Fibroblast of pulmonary artery (primary cell): Measurements from ENCODE around the gene QSER1.
A peak's percentile ranks its signal among the peaks of the same experiment; 100 is the strongest.

ENCODE experiments used
- DNase-seq: peaks from one replicate; pipeline ENCODE4 v3.0.0-alpha.2; 2010; ENCODE audit warnings: low read depth
- H3K4me3 ChIP-seq: replicated peaks from 2 replicates; pipeline ENCODE4 v1.5.1; 2011; ENCODE audit warnings: low read depth, mild to moderate bottlenecking, control low read depth, low read length, moderate library complexity
- TF ChIP-seq, protein P1 (sequence below): IDR thresholded peaks from 2 replicates; pipeline ENCODE4 v1.5.1; 2011; ENCODE audit warnings: mild to moderate bottlenecking, control low read depth, low read length, inconsistent platforms; ENCODE audit errors: missing control alignments

Gene QSER1

DNA sequence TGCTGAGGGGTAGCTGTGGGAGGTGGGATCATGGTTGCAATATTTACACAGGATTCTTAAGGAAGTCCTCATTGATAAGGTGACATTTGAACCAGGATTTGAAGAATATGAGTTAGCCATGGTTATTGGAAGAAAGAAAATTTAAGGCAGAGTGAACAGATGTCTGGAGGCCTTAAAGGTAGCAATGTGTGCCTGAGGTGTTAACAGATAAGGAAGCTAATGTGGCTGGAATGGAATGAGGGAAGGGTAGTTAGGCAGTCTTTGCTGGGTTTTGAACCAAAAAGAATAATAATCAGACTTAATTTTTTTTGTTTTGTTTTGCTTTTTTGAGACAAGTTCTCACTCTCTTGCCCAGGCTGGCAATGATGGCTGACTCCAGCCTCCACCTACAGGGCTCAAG is 113.4 kb downstream of the QSER1 start:
- no peak overlapping the region for H3K4me3 ChIP-seq
- no peak for DNase-seq
- TF ChIP-seq, protein P1, sequence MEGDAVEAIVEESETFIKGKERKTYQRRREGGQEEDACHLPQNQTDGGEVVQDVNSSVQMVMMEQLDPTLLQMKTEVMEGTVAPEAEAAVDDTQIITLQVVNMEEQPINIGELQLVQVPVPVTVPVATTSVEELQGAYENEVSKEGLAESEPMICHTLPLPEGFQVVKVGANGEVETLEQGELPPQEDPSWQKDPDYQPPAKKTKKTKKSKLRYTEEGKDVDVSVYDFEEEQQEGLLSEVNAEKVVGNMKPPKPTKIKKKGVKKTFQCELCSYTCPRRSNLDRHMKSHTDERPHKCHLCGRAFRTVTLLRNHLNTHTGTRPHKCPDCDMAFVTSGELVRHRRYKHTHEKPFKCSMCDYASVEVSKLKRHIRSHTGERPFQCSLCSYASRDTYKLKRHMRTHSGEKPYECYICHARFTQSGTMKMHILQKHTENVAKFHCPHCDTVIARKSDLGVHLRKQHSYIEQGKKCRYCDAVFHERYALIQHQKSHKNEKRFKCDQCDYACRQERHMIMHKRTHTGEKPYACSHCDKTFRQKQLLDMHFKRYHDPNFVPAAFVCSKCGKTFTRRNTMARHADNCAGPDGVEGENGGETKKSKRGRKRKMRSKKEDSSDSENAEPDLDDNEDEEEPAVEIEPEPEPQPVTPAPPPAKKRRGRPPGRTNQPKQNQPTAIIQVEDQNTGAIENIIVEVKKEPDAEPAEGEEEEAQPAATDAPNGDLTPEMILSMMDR, result no peak

DNA sequence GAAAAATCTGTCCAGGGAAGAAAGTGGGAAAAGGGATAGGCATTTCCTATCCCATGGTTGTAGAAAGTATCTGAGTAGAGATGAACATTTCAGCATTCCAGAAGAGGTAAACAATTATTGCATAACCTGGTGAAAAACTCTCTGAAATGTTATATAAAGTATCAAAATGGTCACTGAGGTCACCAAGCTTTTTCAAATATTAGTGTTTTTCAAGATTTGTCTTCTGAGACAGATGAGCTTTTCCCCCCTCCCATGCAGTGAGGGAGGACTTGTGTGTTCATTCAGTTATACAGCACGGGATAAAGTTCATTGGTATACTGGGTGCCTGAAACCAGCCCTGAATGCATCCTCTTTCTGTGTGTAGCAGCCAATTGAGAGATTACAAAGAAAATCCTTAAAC is 121.1 kb downstream of the QSER1 start:
- H3K4me3 ChIP-seq, result no peak overlapping the region
- DNase-seq, result no peak
- TF ChIP-seq, protein P1, result no peak

DNA sequence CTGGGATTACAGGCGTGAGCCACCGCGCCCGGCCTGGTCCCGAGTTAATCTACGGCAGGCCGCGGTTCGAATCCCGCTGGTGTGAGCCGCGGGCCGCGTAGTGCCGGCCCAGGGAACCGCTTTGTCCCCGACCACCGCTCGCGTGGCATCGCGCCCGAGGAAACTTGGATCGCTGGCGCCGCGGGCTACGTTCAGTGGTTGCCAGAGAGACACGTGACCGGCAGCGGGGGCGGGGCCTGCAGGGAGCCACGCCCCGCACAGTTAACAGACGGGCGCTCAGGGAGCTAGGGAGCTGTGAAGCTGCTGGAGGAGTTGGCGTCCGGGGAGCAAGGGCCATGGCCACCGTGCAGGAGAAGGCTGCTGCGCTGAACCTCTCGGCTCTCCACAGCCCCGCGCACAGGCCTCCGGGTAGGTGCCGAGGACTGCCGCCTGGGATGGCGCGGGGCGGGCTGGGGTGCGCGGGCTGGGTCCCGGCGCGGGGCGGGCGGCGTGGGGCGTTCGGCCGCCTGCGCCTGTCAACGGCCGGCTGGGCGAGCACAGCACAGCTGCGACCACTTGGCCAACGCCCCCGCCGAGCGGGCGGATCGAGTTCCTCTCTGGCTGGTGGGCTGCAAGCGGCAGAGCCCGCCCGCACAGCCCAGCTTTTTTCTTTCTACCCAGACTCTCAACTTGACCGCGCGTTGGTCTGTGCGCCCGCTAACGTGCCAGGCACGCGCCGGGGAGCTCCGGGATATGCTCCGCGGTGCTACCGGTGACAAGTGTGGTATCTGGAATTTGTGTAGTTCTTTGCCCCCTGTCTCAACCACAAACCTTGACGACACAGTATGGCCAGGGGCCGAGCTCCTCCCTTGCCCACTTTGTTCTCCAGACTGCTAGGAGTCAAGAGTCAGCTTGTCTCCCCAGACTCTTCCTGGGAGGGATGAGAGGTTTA is 123.3 kb downstream of the QSER1 start, which contains the start of gene DEPDC7:
Gene DEPDC7, plus strand, starts transcription at position 258 of the 931 bp plus-strand sequence. Its CDS starts 78 bp downstream, at position 336.
- TF ChIP-seq, protein P1, result no peak
- DNase-seq, result peak; percentile 88
- H3K4me3 ChIP-seq, result peak within 1 kb of the TSS; percentile 61

DNA sequence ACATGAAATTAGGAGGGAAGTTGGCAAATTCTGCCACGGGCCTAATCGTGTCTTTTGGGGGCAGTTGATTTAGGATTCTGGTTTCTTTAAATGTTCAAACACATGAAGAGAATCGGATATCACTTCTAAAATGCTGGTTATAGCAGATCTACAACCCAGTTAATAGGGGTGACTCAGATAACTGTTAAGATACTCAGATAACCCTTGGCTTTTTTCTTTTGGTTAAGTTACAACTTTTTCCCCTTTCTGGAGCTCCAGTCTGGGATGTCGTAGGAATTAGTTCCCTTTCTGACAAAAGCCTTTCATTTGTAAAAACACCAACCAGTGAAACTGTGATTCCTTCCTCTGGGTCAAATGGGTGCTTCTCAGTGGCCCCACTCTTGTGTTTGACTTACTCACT is 124.0 kb downstream of the QSER1 start:
- DNase-seq, result no peak
- TF ChIP-seq, protein P1, result no peak
- H3K4me3 ChIP-seq, result peak overlapping the region; percentile 61

DNA sequence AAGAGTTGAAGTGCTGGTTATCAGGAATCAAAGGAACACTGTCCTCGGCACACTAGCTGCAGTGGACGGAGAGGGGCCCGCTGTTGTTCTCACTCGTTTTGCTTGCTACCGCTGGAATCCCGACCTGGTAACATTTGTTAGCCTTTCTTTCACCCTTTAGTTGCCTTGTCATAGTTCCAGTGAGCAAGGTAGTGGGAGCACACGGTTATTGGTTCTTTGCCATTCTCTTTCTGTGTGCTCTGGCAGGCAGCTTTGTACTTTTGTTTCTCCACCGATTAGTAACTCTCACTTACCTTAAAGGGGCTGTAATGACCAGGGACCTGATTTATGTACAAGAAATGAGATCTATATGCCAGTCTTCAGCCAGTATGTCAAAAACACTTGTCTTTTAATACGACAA is 124.9 kb downstream of the QSER1 start:
- no peak for DNase-seq
- no peak overlapping the region for H3K4me3 ChIP-seq
- TF ChIP-seq, protein P1, result no peak

DNA sequence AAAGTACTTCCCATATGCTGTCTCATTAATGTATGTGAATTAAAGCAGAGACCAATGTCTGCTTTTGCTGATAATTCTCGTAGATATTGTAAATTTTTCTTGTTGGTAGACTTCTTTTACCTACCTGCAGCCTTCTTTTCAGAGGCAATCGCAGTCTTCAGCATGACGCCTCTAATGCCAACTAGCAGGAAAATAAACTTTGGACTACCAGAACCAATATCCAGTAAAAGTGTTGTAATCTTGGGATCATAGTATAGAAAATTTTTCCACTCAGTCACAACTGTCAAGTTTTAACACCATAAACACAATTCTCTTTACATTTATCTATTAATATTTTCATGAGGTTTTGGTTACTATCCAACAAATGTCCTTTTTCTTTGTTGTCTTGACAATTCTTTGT is 125.4 kb downstream of the QSER1 start:
- TF ChIP-seq, protein P1, result no peak
- H3K4me3 ChIP-seq, result no peak overlapping the region
- no peak for DNase-seq
